Left lung (tissue), 8 donors: ENCODE measurements around the gene MAP3K21. TPM values are rescaled to one million over a fixed set of nuclear protein-coding genes. Genes with fewer than 3 reads are reported as not detected.

Experiments
- polyA plus RNA-seq, 6 donors: library from polyadenylated mRNA; unstranded; fragments of 120-200 nt; gene quantifications; one replicate each; pipeline ENCODE4 v1.2.1, GENCODE V29; 2013; ENCODE audit not compliant: insufficient read length in 6 of 6
- total RNA-seq, 2 donors: library from RNA; stranded (reverse); fragmentation: NEBNext Ultra II Directional; extraction: Animal tissue kit (Norgen Biotek cat#: 25700); gene quantifications; one replicate each; pipeline ENCODE4 v1.2.1, GENCODE V29; 2021
- donor health status: DM: no; HTN: yes; CAD: no.
- donor health status: DM: no; HTN: no; CAD: no.

Gene MAP3K21
- total and polyA plus RNA-seq, 8 donors = 6.0 to 30.4 (median 24.1) TPM

Other genes with a start within 250 kb of the MAP3K21 start
- 1 to 10 TPM; 9.2 to 9.9 TPM for gene PCNX2, start 32.0 kb upstream of the MAP3K21 start, total RNA-seq
- 10 to 100 TPM; 10.6 to 14.7 (median 11.7) TPM for gene PCNX2, start 32.0 kb upstream of the MAP3K21 start, polyA plus RNA-seq